OCI-M2 (cell line): ENCODE results near the gene HMCN1.
A peak's percentile ranks its signal among the peaks of the same experiment; 100 is the strongest.
"Not testable (repeated sequence)": the region's sequence is repeated elsewhere in the genome, so short reads cannot be mapped to it uniquely, and the experiment has no call there.

ENCODE experiments used
- DNase-seq: peaks from one replicate; lab custom pipeline; 2025; ENCODE audit not compliant: unreplicated experiment; lab: John Stamatoyannopoulos, UW

The HMCN1 gene

DNA sequence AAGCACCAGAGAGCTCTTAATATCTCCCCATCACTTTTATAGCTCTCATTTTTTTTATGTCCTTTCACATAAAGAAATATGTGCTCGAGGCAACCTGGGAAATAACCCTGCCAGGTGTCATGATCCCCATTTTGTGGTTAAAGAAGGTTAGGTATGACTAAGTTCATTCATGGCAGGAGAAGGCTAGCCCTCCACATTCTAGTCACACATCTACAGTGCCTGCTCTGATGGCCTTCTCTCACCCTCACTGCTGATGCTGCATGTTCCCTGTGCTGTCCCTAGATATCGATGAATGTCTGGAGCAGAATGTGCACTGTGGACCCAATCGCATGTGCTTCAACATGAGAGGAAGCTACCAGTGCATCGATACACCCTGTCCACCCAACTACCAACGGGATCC lies 453.4 kb downstream of the HMCN1 start:
- DNase-seq, result no peak

DNA sequence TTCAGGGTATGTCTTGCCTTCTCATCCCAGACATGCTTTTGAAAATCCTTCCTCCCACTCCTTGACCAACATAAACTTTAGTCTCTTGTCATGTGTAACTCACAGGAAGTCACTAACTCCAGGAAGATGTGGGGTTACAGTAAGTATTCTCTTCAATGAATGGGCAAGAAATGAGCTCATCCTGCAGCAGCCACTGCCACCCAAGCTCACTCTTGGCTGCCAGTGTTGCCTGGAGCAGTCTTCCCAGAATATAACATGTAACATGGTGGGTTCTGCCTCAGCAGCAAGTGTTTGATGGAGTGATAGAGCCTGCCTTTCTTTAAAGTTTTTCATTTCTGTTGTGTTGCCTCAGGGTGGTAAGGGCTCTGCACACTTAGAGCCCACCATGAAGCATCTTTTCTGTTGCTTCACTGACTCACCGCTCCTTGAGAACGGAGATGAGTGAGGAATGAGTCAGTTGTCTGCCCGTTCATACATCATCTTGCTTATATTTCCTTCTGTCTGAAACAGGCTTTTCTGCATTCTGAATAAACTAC lies 453.9 kb downstream of the HMCN1 start:
- no peak for DNase-seq

GRCh38 chr1:186188736-186189135 lies 454.5 kb downstream of the HMCN1 start:
- no peak for DNase-seq

DNA sequence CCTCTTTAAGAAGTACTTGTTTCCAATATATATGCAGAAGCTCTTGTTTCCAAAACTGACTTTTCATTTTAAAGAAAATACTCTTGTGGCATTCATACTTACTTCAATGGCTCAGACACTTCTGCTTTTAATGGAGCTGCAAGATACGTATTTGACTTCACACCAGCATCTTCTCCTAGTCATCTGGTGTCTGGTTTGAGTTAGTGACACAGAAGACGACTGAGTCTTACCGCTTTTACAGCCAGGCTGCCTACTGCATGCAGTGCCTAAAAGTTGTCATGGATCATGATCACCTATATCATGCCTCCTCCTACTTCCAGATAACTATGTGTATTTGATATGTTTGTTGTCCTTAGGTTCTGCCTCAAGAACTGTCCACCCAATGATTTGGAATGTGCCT lies 455.0 kb downstream of the HMCN1 start:
- no peak for DNase-seq

- no peak for DNase-seq
Measured at GRCh38 chr1:186191511-186191910, 457.3 kb downstream of the HMCN1 start.

- no peak for DNase-seq
Measured at GRCh38 chr1:186193224-186193623, 459.0 kb downstream of the HMCN1 start.

DNA sequence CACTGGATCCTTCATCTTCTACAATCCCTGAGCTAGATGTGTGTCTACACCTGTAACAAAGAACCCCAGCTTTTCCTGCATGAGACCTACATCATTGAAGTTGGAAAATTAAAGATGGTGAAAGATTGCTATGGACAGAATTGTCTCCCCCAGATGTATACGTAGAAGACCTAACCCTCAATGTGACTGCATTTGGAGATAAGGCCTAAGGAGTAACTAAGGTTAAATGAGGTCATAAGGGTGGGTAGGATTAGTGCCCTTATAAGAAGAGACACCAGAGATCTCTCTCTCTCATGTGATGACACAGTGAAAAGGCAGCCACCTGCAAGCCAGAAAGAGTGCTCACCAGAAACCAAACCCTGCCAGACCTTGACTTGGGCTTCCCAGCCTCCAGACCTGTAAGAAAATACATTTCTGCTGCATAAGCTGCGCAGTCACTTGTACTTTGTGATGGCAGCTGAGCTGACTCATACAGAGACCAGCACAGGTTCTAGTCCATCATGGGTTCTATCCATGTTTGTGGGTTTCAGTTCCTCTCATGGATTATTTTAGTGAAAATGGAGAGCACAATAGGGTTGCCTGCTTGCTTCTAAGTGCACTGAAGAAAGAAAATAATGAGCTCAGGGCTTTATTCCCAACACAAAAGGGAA lies 460.0 kb downstream of the HMCN1 start:
- DNase-seq, result no peak

GRCh38 chr1:186195377-186195931 lies 461.3 kb downstream of the HMCN1 start:
- peak; percentile 21 for DNase-seq

DNA sequence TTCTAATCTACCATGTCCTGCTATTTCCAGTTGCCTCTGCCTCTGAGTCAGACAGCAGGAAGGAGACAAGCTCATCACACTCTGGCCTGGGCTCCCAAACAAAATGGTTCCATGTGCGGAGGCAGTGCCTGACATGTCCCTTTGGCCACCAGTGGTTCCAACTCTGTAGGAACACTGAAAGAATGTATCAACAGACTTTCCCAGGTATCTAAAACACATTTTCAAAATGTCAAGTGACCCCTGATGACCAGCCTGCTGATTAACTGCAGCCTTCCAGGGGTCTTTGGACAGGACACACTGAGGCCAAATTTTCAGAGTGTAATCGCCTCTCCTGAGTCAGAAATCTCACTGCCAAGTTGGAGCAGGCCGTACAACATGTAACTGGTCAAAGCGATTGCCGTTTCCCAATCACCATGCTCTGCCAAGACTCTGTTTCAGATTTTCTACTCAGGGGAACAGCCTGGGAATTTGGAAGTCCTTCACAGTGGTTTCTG lies 468.1 kb downstream of the HMCN1 start:
- DNase-seq, result no peak

DNA sequence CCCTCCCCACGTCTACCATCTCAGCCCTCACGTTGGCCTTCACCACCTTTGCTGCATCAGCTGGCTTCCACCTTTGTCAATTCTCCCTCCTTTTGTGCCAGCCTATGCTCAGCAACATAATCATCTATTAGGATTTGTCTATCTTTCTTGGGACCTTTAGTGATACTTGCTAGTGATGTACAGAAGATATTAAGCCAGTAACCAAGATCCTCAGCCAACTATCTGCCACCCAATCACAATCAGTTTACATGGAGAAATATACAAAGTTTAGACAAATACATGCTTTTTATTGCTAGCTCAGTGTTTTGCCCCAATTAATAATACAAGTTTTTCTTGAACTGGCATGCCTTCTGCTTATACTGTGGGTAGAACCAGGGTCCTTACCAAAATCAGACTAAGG lies 468.6 kb downstream of the HMCN1 start:
- no peak for DNase-seq

DNA sequence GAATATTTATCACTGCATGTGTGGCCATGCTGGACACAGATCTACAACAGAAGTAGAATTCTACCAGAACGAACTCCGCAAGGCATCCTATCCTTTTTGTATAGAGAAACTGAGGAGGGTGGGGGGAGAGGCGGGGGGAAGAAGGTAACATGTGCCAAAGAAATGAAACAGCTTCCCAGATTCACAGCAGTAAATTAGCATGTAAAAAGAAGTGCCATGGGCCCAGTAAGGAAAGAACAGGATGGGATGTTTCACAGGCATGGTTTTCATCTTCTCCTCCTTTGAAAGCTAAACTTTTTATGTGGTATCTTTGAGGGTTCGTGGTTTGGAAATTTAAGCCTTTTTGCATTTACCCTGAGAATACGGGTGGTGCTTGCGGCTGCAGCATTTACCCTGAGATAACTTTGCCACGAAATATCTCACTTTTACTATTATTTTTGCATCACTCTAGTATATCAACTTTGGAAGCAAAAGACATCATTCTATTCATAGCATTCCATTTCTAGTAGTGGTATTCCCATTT lies 471.9 kb downstream of the HMCN1 start:
- DNase-seq, result no peak

GRCh38 chr1:186207391-186208085 lies 473.3 kb downstream of the HMCN1 start:
- DNase-seq, result no peak

GRCh38 chr1:186208405-186209129 lies 474.4 kb downstream of the HMCN1 start:
- DNase-seq, result no peak

- DNase-seq, result no peak
Measured at GRCh38 chr1:186210258-186210657, 476.1 kb downstream of the HMCN1 start.

DNA sequence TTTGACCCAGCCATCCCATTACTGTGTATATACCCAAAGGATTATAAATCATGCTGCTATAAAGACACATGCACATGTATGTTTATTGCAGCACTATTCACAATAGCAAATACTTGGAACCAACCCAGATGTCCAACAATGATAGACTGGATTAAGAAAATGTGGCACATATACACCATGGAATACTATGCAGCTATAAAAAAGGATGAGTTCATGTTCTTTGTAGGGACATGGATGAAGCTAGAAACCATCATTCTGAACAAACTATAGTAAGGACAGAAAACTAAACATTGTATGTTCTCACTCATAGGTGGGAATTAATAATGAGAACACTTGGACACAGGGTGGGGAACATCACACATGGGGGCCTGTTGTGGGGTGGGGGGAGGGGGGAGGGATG lies 477.4 kb downstream of the HMCN1 start:
- not testable (repeated sequence) for DNase-seq

DNA sequence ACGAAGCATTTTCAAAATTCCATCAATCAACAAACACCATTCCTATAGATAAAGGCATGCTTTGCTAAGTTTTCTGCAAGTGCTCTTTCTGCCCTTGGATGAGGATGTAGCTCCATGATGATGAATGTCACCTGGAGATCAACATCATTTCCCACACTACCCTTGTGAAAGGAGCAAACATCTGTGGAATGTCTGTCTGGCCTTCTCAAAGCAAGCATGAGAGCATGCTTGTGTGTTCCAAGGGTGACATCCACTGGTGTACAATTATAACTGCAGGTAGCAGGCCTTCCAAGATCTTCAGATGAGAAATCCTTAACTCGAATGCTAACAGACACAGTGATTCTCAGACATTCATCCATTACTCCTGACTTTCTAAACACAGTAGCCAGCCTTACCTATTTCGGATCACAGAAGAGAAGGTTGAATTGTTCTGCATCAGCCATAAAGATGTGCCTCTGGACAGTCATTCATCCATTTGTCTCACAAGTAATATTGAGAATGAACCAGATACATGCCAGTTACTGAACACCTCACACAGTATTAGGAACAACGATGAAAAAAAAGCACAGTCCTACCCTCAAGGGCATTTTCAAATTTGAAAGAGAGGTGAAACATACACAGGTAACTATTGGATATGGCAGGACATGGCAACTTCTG lies 478.5 kb downstream of the HMCN1 start:
- no peak for DNase-seq

DNA sequence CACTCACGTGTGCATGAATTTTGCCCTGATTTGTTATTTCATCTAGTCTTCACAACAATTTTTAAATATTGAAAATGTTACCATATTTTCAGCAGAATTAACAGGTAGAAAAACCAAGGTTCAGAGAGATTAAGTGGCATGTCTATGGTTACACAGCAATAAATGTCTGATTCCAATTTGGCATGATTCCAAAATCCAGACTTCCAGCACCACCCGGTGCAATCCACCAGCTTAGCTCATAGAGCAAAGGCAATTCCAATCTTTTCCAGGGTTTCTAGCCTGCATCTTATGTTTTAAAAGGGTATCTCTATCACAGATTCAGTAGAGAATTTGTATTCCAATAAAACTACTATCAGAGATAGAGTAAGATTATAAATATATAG lies 479.0 kb downstream of the HMCN1 start:
- no peak for DNase-seq

GRCh38 chr1:186214791-186215190 lies 480.6 kb downstream of the HMCN1 start:
- DNase-seq, result no peak

- no peak for DNase-seq
Measured at GRCh38 chr1:186215636-186216035, 481.4 kb downstream of the HMCN1 start.

GRCh38 chr1:186218654-186219352 lies 484.6 kb downstream of the HMCN1 start:
- DNase-seq, result no peak
